ELF-1 (cell line): ENCODE measurements around the gene SPON1.
A peak's percentile ranks its signal among the peaks of the same experiment; 100 is the strongest.

Source experiments
- DNase-seq: peaks from one replicate; pipeline ENCODE4 v3.0.0-alpha.2; 2016; ENCODE audit warnings: low read depth, low spot score

The SPON1 gene

DNA sequence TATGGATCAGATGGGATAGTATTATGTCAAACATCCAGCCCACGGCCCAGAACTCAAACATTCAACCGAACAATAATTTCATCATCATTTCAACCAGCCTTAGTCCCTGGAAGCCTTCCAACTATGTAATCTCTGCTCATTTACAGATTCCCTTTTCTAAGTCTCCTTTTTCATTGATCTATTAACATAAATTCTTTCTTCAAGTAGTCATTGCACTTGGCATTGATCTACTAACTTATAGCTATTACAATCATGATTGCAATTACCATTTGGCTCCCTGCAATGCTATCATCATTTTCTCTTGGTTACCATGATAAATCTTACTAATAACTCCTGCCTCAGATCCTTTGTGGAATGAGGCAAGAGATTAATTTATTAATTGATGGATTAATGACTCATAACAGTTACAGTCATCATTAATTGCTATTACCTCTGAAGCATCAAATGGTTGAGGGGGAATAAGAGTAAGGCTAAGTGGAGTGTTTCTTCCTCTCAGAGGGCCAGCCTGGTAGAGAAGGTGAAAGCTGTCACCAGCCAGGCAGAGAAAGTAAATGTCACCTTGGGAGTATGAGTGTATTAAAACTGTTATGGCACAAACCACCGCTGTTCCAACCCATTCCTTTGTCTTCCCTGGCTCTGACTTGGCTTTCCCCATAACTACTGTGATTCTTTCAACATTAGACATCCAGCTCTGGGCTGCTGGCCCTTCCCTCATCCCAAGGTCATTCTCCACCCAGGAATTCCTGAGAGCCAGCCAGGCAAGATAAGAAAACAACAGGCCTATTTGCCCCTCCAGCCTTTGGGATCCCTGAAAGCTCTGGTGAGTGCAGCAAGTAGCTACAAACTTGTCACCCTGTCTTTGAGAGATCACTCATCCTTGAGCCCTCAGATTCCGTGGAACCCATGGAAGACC is 221.8 kb downstream of the SPON1 start:
- DNase-seq, result no peak

DNA sequence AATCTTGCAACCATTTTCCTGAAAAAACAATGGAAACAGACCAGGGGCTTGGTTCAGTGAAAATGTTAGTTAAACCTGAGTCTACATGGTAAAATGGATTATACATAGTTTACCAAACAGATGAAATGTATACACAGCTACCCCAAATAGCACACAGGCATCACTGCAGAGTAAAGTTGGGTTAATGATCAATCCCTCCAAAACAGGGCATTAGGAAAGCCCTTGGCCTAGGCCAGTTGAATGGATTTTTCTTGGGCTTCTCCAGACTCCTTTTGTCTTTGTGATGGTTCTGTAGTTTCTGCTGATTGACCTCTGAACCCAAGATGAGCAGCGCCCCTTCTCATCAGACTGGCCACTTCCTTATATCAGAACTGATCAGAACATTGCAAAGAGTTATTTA is 222.9 kb downstream of the SPON1 start:
- no peak for DNase-seq

DNA sequence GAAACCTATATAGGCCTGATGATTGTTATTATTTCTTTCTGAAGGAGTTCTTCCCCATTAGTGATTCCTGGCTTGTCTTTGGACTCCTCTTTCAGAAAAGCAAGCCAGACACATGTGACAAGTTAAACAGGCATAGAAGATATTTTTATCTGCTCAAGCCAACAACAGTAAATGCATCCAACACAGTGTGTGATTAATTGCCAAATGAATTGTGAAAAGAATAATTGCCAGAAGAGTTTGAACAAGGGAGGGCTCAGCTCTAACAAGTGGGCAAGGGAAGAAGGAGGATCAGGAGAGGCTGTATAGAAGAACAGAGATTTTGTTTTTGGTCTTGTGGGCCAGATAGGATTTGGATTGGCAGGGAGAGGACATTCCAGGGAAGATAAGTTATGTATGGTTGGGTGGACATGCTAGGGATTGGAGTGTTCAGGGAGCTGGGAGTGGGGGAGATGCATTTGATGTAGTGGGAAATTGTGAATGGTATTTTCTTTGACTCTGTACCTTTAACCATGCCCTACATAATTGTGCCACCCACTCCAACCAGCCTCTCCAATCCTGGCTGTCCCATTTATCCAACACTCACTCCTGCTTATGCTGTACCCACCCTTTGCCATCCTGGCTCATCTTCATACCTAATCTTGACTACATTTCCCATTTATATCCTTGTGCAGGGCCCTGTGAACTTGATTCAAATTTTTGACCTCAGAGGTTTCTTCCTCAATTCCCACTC is 223.7 kb downstream of the SPON1 start:
- no peak for DNase-seq

DNA sequence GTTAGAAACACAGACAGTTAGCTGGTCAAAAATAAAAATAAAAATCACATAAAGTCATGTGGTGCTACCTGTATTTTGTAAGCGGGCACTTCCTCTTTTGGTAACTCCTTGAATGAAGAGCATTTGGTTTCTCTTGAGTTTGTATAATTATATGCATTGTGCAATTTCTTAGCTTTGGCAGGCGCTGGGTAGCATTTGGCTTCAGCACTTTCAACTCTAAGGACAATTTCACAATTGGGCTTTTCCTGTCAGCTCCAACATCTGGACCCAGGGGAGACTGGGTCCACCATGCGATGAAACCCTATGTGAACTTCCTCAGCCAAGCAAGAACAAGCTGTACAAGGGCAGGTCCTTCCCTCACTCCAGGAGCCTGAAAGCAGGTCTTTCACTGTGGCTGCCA is 227.4 kb downstream of the SPON1 start:
- DNase-seq, result no peak

DNA sequence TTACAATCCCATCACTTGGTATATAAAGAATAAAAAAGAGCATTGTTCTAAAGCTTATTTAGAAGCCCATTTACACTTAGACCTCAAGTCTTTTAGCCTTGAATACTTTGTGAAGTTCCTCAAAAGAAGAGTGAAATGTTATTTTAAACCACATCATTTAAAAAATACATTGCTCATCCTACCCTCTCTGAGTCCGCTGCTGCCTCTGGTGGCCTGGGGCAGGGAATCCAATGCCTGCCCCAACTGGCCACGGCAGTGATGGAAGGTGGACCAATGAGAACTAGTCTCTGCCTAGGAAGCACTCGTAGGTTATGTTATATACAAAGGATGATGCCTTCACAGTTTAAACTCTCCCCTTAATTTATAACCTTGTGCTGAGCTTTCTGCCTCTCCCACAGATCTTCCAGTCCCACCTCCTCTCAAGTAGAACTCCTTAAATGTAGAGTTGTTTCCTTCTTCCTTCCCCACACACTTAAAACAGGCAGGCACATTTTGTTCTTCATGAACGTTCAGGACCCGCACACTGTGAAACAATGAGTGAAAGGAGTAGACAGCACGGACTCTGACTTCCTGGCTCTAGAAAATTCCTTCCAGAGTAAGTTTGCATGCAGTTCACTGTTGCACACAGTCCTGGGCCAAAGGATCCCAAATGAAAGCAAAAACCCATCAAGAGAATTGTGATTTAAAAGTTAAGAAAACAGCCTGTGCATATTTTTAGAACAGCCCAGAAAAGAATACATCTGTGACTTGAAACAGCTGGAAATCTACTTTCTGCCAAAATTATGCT is 228.7 kb downstream of the SPON1 start:
- no peak for DNase-seq

DNA sequence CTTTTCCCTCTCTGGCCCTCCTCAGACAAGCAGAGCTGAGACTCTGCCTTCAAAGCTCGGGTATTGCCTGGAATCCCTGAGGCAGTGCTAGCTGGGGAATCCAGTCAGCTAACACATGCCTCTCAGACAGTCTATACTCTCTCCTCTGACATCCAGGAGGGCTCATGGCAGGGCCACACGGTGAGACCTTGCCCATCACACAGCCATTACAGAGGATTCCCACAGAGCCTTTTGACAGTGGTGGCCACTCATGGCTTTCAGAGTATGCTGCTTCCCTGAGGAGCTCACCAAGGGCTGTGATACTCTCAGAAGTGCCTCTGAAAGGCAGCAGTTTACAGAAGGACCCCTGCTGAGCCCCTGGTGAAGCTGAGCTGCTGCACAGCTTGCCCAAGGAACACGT is 231.1 kb downstream of the SPON1 start:
- peak; percentile 24 for DNase-seq

DNA sequence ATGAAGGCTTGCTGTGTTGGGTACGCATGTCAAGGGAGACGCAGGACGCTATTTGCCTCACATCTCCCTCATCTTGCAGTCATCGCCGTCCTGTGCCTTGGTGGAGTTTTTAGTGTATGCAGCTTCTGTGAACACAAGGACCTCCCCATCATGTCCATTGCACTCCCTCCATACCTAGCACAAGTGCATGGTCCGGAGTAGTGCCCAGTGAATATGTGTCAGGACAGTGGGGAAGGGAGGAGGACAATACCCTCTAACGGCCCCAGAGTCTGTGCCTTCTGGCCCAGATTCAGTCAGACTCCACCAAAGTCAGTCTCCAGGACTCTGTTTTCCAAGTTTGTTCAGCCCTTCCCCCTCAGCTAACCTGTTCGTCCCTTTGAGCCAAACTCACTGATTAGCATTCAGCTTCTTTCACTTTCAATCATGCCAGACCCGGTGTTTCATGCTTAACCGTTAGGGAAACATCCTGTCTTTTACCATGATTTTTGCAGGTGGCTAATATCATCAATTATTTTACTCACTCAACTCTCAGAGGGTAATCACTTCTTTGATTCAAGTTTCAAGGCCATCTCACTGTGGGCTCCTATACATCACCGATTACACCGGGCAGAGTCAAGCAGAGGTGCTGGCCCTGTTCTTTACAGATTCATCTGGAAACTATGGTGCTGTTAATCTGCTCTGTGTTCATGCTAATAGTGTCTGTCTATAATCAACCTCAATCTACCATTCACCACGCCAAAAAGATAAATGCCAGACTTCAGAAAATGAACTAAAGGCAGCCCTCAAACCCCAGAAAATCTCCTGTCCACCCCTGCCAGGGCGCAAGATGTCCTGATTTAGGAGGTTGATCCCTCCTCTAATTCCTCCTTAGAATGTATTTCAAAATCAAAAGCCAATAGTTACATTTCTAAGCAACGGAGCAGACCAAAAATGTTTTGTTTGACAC is 240.0 kb downstream of the SPON1 start:
- no peak for DNase-seq

DNA sequence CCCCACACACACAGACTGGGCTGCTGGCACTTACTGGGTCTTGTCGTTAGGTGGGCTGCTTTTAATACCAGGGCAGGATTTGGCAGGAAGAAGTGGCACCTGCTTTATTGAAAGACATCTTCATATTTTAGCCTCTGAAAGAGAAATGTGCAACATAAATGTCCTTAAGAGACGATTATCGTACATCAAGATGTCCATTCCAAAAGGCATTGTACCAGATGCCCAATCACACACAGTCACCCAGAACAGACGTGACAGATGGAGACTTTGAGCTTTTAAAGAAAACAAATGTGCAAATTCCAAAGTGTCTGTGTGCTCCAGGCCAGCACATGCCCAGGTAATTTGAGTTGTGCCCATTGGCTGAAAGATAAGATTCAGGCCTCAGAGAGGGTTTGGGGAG is 240.8 kb downstream of the SPON1 start:
- DNase-seq, result no peak

DNA sequence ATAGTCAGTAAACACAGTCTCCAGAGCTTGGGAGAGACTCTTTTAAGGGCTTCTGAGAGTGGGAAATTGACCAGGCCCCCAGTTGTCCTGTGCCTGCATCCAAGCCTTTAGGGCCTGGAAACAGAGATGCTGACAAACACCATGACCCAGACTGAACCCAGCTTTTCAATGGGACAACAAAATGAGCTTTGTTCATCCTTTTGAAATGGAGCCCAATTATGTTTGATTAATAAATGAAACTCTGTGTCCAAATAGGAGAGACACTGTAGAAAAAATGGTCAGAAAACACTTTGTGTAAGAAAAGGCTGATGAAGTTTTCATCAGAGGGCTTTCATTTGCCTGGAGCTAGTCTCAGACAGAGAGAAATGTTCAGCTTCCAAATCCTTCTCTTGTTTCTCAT is 250.5 kb downstream of the SPON1 start:
- DNase-seq, result no peak

DNA sequence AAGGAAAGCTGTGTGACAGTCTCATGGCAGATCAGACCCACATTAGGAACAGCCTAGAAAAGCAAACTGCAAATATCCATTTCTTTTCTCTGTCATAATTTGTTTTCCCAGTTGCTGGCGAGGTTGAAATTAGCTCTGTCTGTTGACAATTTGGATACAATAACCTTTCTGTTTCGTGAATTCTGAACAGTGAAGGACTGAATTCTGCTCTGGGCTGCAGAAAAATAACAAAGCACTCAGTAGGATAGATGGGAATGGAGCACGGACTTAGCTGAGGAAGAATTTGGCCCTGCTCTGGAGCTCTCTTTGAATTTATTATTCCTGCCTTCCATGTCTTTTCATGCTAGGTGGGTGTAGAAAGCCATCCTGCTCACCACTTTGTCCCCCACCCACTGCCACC is 256.2 kb downstream of the SPON1 start:
- no peak for DNase-seq

DNA sequence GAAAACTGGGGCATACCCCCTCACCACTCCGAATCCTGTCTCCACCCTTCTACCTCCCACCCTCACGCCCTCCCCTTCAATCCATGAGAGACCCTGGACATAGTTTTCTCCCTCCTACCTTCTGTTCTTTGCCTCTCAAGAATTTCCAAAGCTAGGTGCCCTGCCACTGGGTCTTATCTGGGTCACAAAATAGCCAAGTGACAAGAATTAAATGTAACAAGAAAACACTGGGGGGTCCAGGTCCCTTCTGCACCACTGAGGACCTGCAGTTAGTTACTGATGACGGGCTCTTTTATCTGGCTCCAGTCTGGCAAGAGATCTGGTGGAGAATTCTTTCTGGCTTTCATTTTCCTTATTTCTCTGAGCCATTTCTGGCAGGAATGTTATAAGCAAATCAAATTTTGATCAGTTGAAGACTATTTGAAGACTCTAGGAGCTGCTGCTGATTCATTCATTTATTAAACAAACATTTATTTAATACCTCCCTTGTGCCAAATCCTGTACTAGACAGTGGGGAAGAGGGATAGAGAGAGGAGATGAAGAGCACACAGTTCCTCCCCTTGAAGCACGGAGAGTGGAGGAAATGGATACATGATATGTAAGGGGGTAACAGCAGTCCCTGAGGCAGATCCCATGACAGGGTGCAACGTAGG is 261.2 kb downstream of the SPON1 start:
- DNase-seq, result no peak

DNA sequence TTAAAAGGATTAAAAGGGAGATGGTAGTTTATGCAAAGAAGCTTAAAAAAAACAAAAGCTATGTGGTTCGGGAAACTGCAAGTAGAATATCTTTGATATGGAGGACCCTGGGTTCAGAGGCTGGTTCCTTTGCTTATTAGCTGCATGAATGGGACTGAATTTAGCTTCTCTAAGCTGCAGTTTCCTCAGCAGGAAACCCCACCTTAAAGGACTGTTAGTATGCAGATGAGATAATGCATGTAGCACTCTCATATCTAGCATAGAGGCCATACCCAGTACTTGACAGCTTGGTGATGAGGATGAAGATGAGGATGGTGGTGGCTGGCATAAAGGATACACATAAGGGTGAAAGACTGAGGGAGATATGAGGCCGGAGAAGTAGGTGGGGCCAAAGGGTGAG is 261.9 kb downstream of the SPON1 start:
- DNase-seq, result no peak

DNA sequence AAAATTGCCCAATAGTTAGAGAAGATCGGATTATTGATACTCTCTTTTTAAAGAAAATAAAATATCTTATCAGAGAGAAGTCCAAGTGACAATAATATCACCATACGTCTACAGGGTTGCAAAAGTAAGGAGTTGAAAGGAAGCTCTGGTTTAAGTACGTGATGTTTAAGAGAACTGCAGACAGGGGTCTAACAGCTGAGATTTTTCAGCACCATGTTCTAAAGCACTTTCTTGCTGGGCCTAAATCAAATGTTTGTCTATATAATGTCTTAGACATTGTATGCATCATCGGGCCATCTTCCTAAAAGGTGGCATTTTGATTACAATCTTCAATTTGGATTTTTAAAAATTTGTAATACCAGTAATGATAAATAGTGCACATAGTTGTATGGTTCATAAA is 263.1 kb downstream of the SPON1 start:
- no peak for DNase-seq

DNA sequence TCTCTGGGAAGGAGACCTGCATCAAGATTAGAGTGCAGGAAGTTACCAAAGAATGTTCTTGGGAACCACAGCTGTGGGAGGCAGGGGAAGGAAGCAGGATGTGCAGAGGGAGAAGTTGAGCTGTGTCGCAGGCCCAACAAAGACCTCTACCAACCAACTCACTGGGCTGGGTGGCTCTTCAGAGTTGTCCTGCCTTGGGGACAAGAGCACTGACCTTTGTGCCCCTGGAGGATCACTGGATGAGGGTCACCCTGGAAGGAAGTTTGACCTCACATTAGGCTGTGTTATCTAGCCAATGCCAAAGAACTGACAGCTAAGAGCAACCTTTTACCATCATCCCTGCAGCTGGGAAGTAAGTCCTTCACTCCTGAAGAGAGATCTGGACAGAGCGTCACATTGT is 265.8 kb downstream of the SPON1 start:
- DNase-seq, result no peak

DNA sequence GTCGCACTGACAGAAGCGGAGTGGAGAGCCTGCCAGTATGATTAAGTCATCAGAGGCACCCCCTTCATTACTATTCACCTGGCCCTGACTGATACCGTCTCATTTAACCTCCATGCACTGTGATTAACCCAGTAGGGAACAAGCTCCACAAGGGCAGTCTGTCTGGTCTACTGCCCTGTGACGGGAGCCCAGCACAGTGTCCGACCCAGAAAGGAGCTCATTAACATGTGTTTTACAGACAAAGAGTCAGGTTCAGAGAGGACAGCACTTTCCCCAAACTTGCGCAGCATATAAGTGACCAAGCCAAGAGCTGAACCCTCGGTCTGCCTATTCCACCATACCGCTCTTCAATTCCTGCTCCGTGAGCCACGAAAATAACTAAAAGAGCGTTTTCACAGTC is 266.9 kb downstream of the SPON1 start:
- DNase-seq, result no peak

DNA sequence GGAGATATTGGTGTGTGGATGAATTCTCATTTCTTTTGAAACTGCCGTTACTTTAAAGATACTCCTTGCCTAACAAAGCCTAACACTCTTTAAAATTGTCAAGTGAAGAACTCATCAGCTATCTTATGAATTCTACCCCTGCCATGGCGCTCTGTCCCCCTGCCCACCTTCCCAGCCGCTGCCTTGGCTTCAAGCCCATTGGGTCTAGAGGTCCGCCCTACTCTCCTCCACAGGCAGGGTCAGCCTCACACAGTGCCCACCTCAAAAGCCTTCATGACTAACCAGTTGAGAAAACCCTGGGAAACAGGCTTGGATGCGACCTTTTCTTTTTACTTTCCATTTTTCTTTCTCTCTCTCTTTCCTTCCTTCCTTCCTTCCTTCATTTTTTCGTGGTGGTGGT is 267.9 kb downstream of the SPON1 start:
- no peak for DNase-seq

DNA sequence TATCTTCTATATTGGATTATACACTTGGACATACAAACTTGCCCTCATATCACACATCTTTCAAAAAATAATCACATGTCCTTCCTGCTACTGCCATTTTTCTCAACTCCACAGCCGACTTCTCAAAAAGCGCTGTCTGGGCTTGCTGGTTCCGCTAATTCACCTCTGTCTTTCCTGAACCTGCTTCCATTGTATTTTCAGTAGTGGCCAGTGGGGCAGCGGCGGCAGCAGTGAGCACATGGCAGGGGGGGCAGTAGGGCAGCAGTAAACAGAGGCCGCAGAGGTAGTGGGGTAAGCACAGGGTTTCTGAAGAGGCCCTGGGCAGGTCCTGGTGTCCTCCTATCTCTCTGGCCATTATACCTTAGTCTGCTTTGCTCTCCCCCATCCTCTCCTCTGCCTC is 270.1 kb downstream of the SPON1 start:
- peak; percentile 55 for DNase-seq

DNA sequence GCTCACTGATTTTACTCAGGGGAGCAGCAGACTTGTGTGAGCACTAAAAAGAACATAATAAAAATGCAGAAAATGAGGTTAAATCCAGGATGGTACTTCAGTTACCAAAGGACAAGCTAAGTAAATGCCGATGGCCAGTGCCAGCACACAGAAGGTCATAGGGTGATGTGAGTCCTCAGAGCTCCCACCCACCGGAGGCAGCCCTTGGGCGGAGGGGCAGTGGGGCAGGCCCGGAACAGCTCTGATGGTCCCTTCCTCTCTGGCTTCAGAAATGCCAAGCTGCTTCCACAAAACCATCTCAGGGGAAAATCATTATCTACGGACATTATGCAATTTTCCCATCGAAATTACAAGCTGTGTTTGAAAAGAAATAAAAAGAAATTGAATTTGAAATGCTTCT is 271.9 kb downstream of the SPON1 start:
- no peak for DNase-seq

DNA sequence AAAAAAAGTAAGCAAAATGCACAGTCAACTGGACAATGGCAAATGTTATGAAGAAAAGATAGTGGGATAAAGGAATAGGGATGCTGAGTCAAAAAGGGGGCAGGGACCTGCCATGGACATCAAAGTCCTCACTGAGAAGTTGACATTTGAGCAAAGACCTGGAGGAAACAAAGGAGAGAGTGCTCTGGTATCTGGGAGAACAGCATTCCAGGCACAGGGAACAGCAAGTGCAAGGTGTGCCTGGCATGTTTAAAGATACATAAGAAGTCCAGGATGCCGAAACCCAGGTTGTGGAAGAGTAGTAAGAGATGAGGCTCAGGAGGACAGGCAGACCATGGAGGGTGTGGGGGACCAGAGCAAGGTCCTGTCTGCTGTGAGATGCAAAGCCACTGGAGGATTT is 273.2 kb downstream of the SPON1 start:
- DNase-seq, result no peak

DNA sequence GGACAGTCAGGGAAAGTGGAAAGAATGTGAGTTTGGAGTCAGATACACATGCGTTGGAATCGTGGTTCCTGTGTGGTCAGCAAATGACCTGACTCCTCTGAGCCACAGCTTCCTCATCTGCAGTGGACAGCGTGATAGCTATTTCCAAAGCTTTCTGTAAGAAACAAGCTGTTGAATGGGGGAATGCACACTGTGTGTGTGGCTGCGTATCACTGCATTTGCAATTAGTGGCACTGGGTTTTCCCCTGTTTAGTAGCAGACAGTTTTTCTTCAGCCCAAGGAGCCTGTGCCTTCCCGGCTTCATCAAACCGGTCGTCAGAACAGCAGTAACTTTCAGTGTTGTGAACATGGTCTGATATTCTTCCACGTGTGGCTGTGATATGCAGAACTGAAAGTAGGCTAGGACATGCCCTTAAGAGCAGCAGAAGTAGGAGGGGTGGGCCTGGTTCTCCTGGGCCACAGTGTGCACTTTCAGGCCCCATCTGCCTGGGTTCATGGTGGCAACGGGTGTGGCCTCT is 275.0 kb downstream of the SPON1 start:
- no peak for DNase-seq
